Hepatocyte (in vitro differentiated cells): Measurements from ENCODE around the gene ZBTB32.

Source experiments
- EZH2 ChIP-seq: fragments of 200-600 bp; sonication (generic); IDR thresholded peaks from 2 replicates; pipeline ENCODE4 v1.6.1; 2016; ENCODE audit warnings: antibody characterized with exemption, mild to moderate bottlenecking, borderline replicate concordance
- TF ChIP-seq, protein P1 (sequence below): fragments of 200-600 bp; sonication (generic); IDR thresholded peaks from 2 replicates; pipeline ENCODE4 v1.5.1; 2016; ENCODE audit warnings: antibody characterized with exemption, mild to moderate bottlenecking; ENCODE audit not compliant: poor library complexity

DNA sequence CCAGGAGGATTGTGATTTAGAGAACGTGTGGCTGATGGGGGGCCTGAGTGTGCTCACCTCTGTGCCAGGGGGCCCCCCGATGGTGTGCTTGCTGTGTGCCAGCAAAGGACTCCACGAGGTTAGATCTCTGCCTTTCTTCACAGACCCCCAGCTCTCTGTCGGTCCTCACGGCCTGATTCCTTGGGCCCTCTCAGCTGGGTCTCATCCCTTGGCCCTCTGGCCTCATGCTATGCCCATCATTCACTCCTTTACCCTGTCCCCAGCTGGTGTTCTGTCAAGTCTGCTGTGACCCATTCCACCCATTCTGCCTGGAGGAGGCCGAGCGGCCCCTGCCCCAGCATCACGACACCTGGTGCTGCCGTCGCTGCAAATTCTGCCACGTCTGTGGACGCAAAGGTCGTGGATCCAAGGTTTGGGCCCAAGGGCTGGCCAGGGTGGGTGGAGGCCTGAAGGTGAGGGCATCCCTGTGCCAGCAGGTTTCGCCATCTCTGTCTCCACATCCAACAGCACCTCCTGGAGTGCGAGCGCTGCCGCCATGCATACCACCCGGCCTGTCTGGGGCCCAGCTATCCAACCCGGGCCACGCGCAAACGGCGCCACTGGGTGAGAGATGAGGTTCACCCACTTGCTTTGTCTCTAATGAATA, 21.0 kb downstream of the ZBTB32 start:
- TF ChIP-seq, protein P1, sequence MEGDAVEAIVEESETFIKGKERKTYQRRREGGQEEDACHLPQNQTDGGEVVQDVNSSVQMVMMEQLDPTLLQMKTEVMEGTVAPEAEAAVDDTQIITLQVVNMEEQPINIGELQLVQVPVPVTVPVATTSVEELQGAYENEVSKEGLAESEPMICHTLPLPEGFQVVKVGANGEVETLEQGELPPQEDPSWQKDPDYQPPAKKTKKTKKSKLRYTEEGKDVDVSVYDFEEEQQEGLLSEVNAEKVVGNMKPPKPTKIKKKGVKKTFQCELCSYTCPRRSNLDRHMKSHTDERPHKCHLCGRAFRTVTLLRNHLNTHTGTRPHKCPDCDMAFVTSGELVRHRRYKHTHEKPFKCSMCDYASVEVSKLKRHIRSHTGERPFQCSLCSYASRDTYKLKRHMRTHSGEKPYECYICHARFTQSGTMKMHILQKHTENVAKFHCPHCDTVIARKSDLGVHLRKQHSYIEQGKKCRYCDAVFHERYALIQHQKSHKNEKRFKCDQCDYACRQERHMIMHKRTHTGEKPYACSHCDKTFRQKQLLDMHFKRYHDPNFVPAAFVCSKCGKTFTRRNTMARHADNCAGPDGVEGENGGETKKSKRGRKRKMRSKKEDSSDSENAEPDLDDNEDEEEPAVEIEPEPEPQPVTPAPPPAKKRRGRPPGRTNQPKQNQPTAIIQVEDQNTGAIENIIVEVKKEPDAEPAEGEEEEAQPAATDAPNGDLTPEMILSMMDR: no peak
- no peak for TF ChIP-seq EZH2
